Endothelial cell of umbilical vein (primary cell): ENCODE results near the gene ANO6. TPM values are rescaled to one million over a fixed set of nuclear protein-coding genes. Genes with fewer than 3 reads are reported as not detected.

Experiments used
- BruUV-seq: library from RNA; stranded (reverse); fragments of 400-500 nt; replicated peaks from 2 replicates; lab custom pipeline; 2021; lab: Mats Ljungman, UMichigan
- CTCF ChIA-PET: fragments of 300-600, 350-600 bp; sonication (Branson Sonifier 250); formaldehyde crosslinking; loops from one replicate; lab custom pipeline; 2021; ENCODE audit warnings: antibody characterized with exemption, inconsistent platforms; lab: Charles Lee
- POLR2A ChIA-PET: fragments of 300-600, 350-600 bp; sonication (Branson Sonifier 250); formaldehyde crosslinking; loops from one replicate; lab custom pipeline; 2021; ENCODE audit warnings: antibody characterized with exemption, inconsistent platforms; lab: Charles Lee
- DNase-seq: peaks from one replicate; pipeline ENCODE4 v3.0.0-alpha.2; 2011; ENCODE audit warnings: low read depth, low spot score
- FAIRE-seq: peaks from 2 replicates; lab custom pipeline; 2011; peaks lifted over from hg19 to GRCh38; lab: Jason Lieb, UNC
- H2AFZ ChIP-seq: 2 replicates; pipeline ENCODE4 v1.6.0; 2012; ENCODE audit warnings: low read depth, low read length, control low read depth, inconsistent platforms
- H3K27ac ChIP-seq: 2 replicates; pipeline ENCODE4 v1.5.1; 2011; ENCODE audit warnings: low read depth, mild to moderate bottlenecking, control low read depth, low read length, moderate library complexity; ENCODE audit not compliant: insufficient read depth
- H3K27me3 ChIP-seq, 2 experiments: 2 replicates each; pipeline versions ENCODE4 v1.6.0 to v1.6.1; 2011; ENCODE audit warnings: low read length in 2 of 2, mixed read lengths in 1 of 2; ENCODE audit not compliant: control insufficient read depth in 2 of 2, insufficient read depth in 2 of 2
- H3K36me3 ChIP-seq, 2 experiments: 2 replicates in 1 of 2; 3 replicates in 1 of 2; pipeline ENCODE4 v1.5.1; 2011; ENCODE audit warnings: low read length in 2 of 2, mild to moderate bottlenecking in 1 of 2, moderate library complexity in 1 of 2; ENCODE audit not compliant: control insufficient read depth in 2 of 2, insufficient read depth in 2 of 2; ENCODE audit errors: extremely low read depth in 1 of 2
- H3K4me1 ChIP-seq: 3 replicates; pipeline ENCODE4 v1.5.1; 2011; ENCODE audit warnings: mild to moderate bottlenecking, low read length; ENCODE audit not compliant: control insufficient read depth, insufficient read depth; ENCODE audit errors: extremely low read depth
- H3K4me2 ChIP-seq: 2 replicates; pipeline ENCODE4 v1.6.1; 2011; ENCODE audit warnings: low read length, control low read depth, mixed read lengths; ENCODE audit not compliant: insufficient read depth
- H3K4me3 ChIP-seq, 3 experiments: fragments of 200-600 bp in 1 of 3; sonication (generic), shearing (Covaris generic) in 1 of 3; replicated peaks in 1 of 3; 2 replicates each; pipeline ENCODE4 v1.5.1; 2011 to 2016; ENCODE audit warnings: control low read depth in 3 of 3, low read length in 3 of 3, mild to moderate bottlenecking in 2 of 3, inconsistent platforms in 1 of 3, low read depth in 1 of 3, moderate library complexity in 1 of 3; ENCODE audit not compliant: insufficient read depth in 1 of 3
- H3K79me2 ChIP-seq: 2 replicates; pipeline ENCODE4 v1.6.0; 2012; ENCODE audit warnings: low read length, inconsistent platforms; ENCODE audit not compliant: control insufficient read depth, insufficient read depth
- H3K9ac ChIP-seq: replicated peaks from 2 replicates; pipeline ENCODE3; 2011; ENCODE audit warnings: low read length, control low read depth; ENCODE audit not compliant: insufficient read depth; ENCODE audit errors: extremely low read depth
- H3K9me1 ChIP-seq: replicated peaks from 3 replicates; pipeline ENCODE4 v1.6.0; 2011; ENCODE audit warnings: mild to moderate bottlenecking, low read length; ENCODE audit not compliant: control insufficient read depth, insufficient read depth; ENCODE audit errors: extremely low read depth
- H3K9me3 ChIP-seq: replicated peaks from 2 replicates; pipeline ENCODE4 v1.5.1; 2012; ENCODE audit warnings: low read length, inconsistent platforms; ENCODE audit not compliant: control insufficient read depth, insufficient read depth
- H4K20me1 ChIP-seq: replicated peaks from 2 replicates; pipeline ENCODE3; 2011; ENCODE audit warnings: mild to moderate bottlenecking, low read length; ENCODE audit not compliant: control insufficient read depth, insufficient read depth; ENCODE audit errors: extremely low read depth
- CTCF ChIP-seq, 2 donors: IDR thresholded peaks; 1 replicate in 1 of 2; 2 replicates in 1 of 2; pipeline ENCODE4 v1.5.1; 2011; ENCODE audit warnings: low read length in 2 of 2, mild to moderate bottlenecking in 2 of 2, moderate library complexity in 2 of 2, control low read depth in 1 of 2, inconsistent platforms in 1 of 2, low read depth in 1 of 2; ENCODE audit not compliant: insufficient read depth in 1 of 2; ENCODE audit errors: extremely low read depth in 1 of 2
- EZH2 ChIP-seq: IDR thresholded peaks from 2 replicates; pipeline ENCODE4 v1.6.1; 2012; ENCODE audit warnings: borderline replicate concordance, low read depth, mild to moderate bottlenecking, moderate library complexity, low read length, inconsistent platforms; ENCODE audit not compliant: severe bottlenecking
- FOS ChIP-seq: IDR thresholded peaks from 2 replicates; pipeline ENCODE4 v1.6.1; 2011; ENCODE audit warnings: mild to moderate bottlenecking, low read length, moderate library complexity, borderline replicate concordance; ENCODE audit not compliant: insufficient read depth
- GATA2 ChIP-seq: IDR thresholded peaks from 2 replicates; pipeline ENCODE4 v1.7.0; 2011; ENCODE audit warnings: low read depth, mild to moderate bottlenecking, moderate library complexity, mixed read lengths, low read length; ENCODE audit not compliant: insufficient read length, insufficient read depth
- JUN ChIP-seq: IDR thresholded peaks from 2 replicates; pipeline ENCODE4 v1.6.1; 2011; ENCODE audit warnings: borderline replicate concordance, low read depth; ENCODE audit not compliant: insufficient read length, insufficient read depth
- MAX ChIP-seq: IDR thresholded peaks from 2 replicates; pipeline ENCODE4 v1.6.1; 2011; ENCODE audit not compliant: insufficient read depth, insufficient read length
- MYC ChIP-seq: IDR thresholded peaks from one replicate; pipeline ENCODE4 v1.6.1; 2011; ENCODE audit warnings: mild to moderate bottlenecking, low read depth, low read length
- POLR2A ChIP-seq: IDR thresholded peaks from 2 replicates; pipeline ENCODE4 v1.6.1; 2012; ENCODE audit warnings: low read depth, mild to moderate bottlenecking, control low read depth, low read length
- POLR2AphosphoS5 ChIP-seq: IDR thresholded peaks from 2 replicates; pipeline ENCODE4 v1.6.1; 2012; ENCODE audit warnings: low read depth, mild to moderate bottlenecking, control low read depth, low read length, moderate library complexity; ENCODE audit not compliant: insufficient read depth
- dilution Hi-C: fragments of 300-500 bp; cut with MboI; formaldehyde crosslinking; loops from one replicate; pipeline ENCODE4 v1.15.0; 2019; ENCODE audit warnings: low sequenced_read_pairs; ENCODE audit not compliant: extremely low pct_ligation_motif_present
- intact Hi-C: fragments of 100-400 bp; cut with micrococcal nuclease; formaldehyde crosslinking; loops from one replicate; pipeline ENCODE4 v1.10.0; 2022
- polyA plus RNA-seq, 4 experiments: library from polyadenylated mRNA; depleted of rRNA in 3 of 4; stranded (reverse) in 3 of 4; unstranded in 1 of 4; fragments of >200 nt; gene quantifications; 2 replicates each; pipeline versions ENCODE4 v1.2.1 to v1.2.3, GENCODE V29; 2011 to 2012; ENCODE audit warnings: missing spikeins in 1 of 4
- total RNA-seq: library from RNA; stranded (reverse); gene quantifications from 2 replicates; pipeline ENCODE4 v1.2.3, GENCODE V29; 2021

ANO6 gene
- total and polyA plus RNA-seq, 2 donors (not counting 3 experiments of a cell fraction or from before 2014, with no cell fraction given): 21.3 to 67.6 TPM

GRCh38 chr12:45224311-45224710 lies 8.4 kb downstream of the ANO6 start:
- no peaks in the 10 kb centered on the region for H3K27me3 ChIP-seq
- no TSS peak for BruUV-seq
- no peak for FAIRE-seq
- no peak for DNase-seq
- TF ChIP-seq POLR2A: no peak
- no peak for TF ChIP-seq FOS
- TF ChIP-seq JUN: no peak
- no peak for TF ChIP-seq EZH2
- TF ChIP-seq POLR2AphosphoS5: no peak
- TF ChIP-seq GATA2: no peak
- no peak for TF ChIP-seq MAX
- TF ChIP-seq MYC: no peak
- no peak for TF ChIP-seq CTCF (IDR thresholded peaks at IDR 0.05; ENCODE audit: extremely low read depth in 1 of 2, insufficient read depth in 1 of 2, low read depth in 1 of 2, low read length in 2 of 2)
- no peaks in the 10 kb centered on the region for H3K4me1 ChIP-seq
- H3K4me2 ChIP-seq: no peak overlapping the region
- peaks cover 2% of the 10 kb centered on the region for H4K20me1 ChIP-seq
- H3K9me1 ChIP-seq: no peaks in the 10 kb centered on the region
- dilution Hi-C loops: no loop called here
- no peaks in the 10 kb centered on the region for H3K36me3 ChIP-seq
- H3K79me2 ChIP-seq: peaks cover 87% of the 10 kb centered on the region
- H3K27ac ChIP-seq: no peak overlapping the region
- intact Hi-C loops: no loop called here
- ChIA-PET POLR2A (no interaction called here), CTCF (interaction anchor here (0.7 to 1.3 kb wide), 3 partner anchors 9 to 44 kb away, joined by 3 to 5 read pairs (median 4); partner anchors contain the start of gene ANO6)
- no peak overlapping the region for H3K4me3 ChIP-seq
- H2AFZ ChIP-seq: no peak overlapping the region
- H3K9me3 ChIP-seq: no peaks in the 10 kb centered on the region
- no peak overlapping the region for H3K9ac ChIP-seq
